Lower leg skin (tissue), 3 donors: ENCODE results near the gene MTMR3.
A peak's percentile ranks its signal among the peaks of the same experiment; 100 is the strongest.

Experiments
- CTCF ChIP-seq, 3 donors: fragments of 450-650 bp; IDR thresholded peaks; one replicate each; pipeline ENCODE4 v1.5.1; 2016; ENCODE audit warnings: antibody characterized with exemption in 3 of 3, mild to moderate bottlenecking in 3 of 3, moderate library complexity in 2 of 3
- POLR2A ChIP-seq, 2 donors: fragments of 450-650 bp; IDR thresholded peaks; one replicate each; pipeline ENCODE4 v1.6.1; 2016 to 2017; ENCODE audit warnings: antibody characterized with exemption in 2 of 2, mild to moderate bottlenecking in 1 of 2, moderate library complexity in 1 of 2

- peak in 2 of 3 donors; percentile 47 to 60 for TF ChIP-seq CTCF (IDR thresholded peaks at IDR 0.05)
- TF ChIP-seq POLR2A (IDR thresholded peaks at IDR 0.05), result no peak
Measured at GRCh38 chr22:30005213-30005857, 122.4 kb downstream of the MTMR3 start.
